Endothelial cell of umbilical vein (primary cell): Measurements from ENCODE around the gene PSMA7. TPM values are rescaled to one million over a fixed set of nuclear protein-coding genes. Genes with fewer than 3 reads are reported as not detected.

Experiments used
- BruUV-seq: library from RNA; stranded (reverse); fragments of 400-500 nt; replicated peaks from 2 replicates; lab custom pipeline; 2021; lab: Mats Ljungman, UMichigan
- CTCF ChIA-PET: fragments of 300-600, 350-600 bp; sonication (Branson Sonifier 250); formaldehyde crosslinking; loops from one replicate; lab custom pipeline; 2021; ENCODE audit warnings: antibody characterized with exemption, inconsistent platforms; lab: Charles Lee
- POLR2A ChIA-PET: fragments of 300-600, 350-600 bp; sonication (Branson Sonifier 250); formaldehyde crosslinking; loops from one replicate; lab custom pipeline; 2021; ENCODE audit warnings: antibody characterized with exemption, inconsistent platforms; lab: Charles Lee
- DNase-seq: peaks from one replicate; pipeline ENCODE4 v3.0.0-alpha.2; 2011; ENCODE audit warnings: low read depth, low spot score
- FAIRE-seq: peaks from 2 replicates; lab custom pipeline; 2011; peaks lifted over from hg19 to GRCh38; lab: Jason Lieb, UNC
- H2AFZ ChIP-seq: 2 replicates; pipeline ENCODE4 v1.6.0; 2012; ENCODE audit warnings: low read depth, low read length, control low read depth, inconsistent platforms
- H3K27ac ChIP-seq: 2 replicates; pipeline ENCODE4 v1.5.1; 2011; ENCODE audit warnings: low read depth, mild to moderate bottlenecking, control low read depth, low read length, moderate library complexity; ENCODE audit not compliant: insufficient read depth
- H3K27me3 ChIP-seq, 2 experiments: 2 replicates each; pipeline versions ENCODE4 v1.6.0 to v1.6.1; 2011; ENCODE audit warnings: low read length in 2 of 2, mixed read lengths in 1 of 2; ENCODE audit not compliant: control insufficient read depth in 2 of 2, insufficient read depth in 2 of 2
- H3K36me3 ChIP-seq, 2 experiments: 2 replicates in 1 of 2; 3 replicates in 1 of 2; pipeline ENCODE4 v1.5.1; 2011; ENCODE audit warnings: low read length in 2 of 2, mild to moderate bottlenecking in 1 of 2, moderate library complexity in 1 of 2; ENCODE audit not compliant: control insufficient read depth in 2 of 2, insufficient read depth in 2 of 2; ENCODE audit errors: extremely low read depth in 1 of 2
- H3K4me1 ChIP-seq: 3 replicates; pipeline ENCODE4 v1.5.1; 2011; ENCODE audit warnings: mild to moderate bottlenecking, low read length; ENCODE audit not compliant: control insufficient read depth, insufficient read depth; ENCODE audit errors: extremely low read depth
- H3K4me2 ChIP-seq: 2 replicates; pipeline ENCODE4 v1.6.1; 2011; ENCODE audit warnings: low read length, control low read depth, mixed read lengths; ENCODE audit not compliant: insufficient read depth
- H3K4me3 ChIP-seq, 3 experiments: fragments of 200-600 bp in 1 of 3; sonication (generic), shearing (Covaris generic) in 1 of 3; replicated peaks in 1 of 3; 2 replicates each; pipeline ENCODE4 v1.5.1; 2011 to 2016; ENCODE audit warnings: control low read depth in 3 of 3, low read length in 3 of 3, mild to moderate bottlenecking in 2 of 3, inconsistent platforms in 1 of 3, low read depth in 1 of 3, moderate library complexity in 1 of 3; ENCODE audit not compliant: insufficient read depth in 1 of 3
- H3K79me2 ChIP-seq: 2 replicates; pipeline ENCODE4 v1.6.0; 2012; ENCODE audit warnings: low read length, inconsistent platforms; ENCODE audit not compliant: control insufficient read depth, insufficient read depth
- H3K9ac ChIP-seq: replicated peaks from 2 replicates; pipeline ENCODE3; 2011; ENCODE audit warnings: low read length, control low read depth; ENCODE audit not compliant: insufficient read depth; ENCODE audit errors: extremely low read depth
- H3K9me1 ChIP-seq: replicated peaks from 3 replicates; pipeline ENCODE4 v1.6.0; 2011; ENCODE audit warnings: mild to moderate bottlenecking, low read length; ENCODE audit not compliant: control insufficient read depth, insufficient read depth; ENCODE audit errors: extremely low read depth
- H3K9me3 ChIP-seq: replicated peaks from 2 replicates; pipeline ENCODE4 v1.5.1; 2012; ENCODE audit warnings: low read length, inconsistent platforms; ENCODE audit not compliant: control insufficient read depth, insufficient read depth
- H4K20me1 ChIP-seq: replicated peaks from 2 replicates; pipeline ENCODE3; 2011; ENCODE audit warnings: mild to moderate bottlenecking, low read length; ENCODE audit not compliant: control insufficient read depth, insufficient read depth; ENCODE audit errors: extremely low read depth
- EZH2 ChIP-seq: IDR thresholded peaks from 2 replicates; pipeline ENCODE4 v1.6.1; 2012; ENCODE audit warnings: borderline replicate concordance, low read depth, mild to moderate bottlenecking, moderate library complexity, low read length, inconsistent platforms; ENCODE audit not compliant: severe bottlenecking
- GATA2 ChIP-seq: IDR thresholded peaks from 2 replicates; pipeline ENCODE4 v1.7.0; 2011; ENCODE audit warnings: low read depth, mild to moderate bottlenecking, moderate library complexity, mixed read lengths, low read length; ENCODE audit not compliant: insufficient read length, insufficient read depth
- JUN ChIP-seq: IDR thresholded peaks from 2 replicates; pipeline ENCODE4 v1.6.1; 2011; ENCODE audit warnings: borderline replicate concordance, low read depth; ENCODE audit not compliant: insufficient read length, insufficient read depth
- MYC ChIP-seq: IDR thresholded peaks from one replicate; pipeline ENCODE4 v1.6.1; 2011; ENCODE audit warnings: mild to moderate bottlenecking, low read depth, low read length
- POLR2A ChIP-seq: IDR thresholded peaks from 2 replicates; pipeline ENCODE4 v1.6.1; 2012; ENCODE audit warnings: low read depth, mild to moderate bottlenecking, control low read depth, low read length
- POLR2AphosphoS5 ChIP-seq: IDR thresholded peaks from 2 replicates; pipeline ENCODE4 v1.6.1; 2012; ENCODE audit warnings: low read depth, mild to moderate bottlenecking, control low read depth, low read length, moderate library complexity; ENCODE audit not compliant: insufficient read depth
- dilution Hi-C: fragments of 300-500 bp; cut with MboI; formaldehyde crosslinking; loops from one replicate; pipeline ENCODE4 v1.15.0; 2019; ENCODE audit warnings: low sequenced_read_pairs; ENCODE audit not compliant: extremely low pct_ligation_motif_present
- intact Hi-C: fragments of 100-400 bp; cut with micrococcal nuclease; formaldehyde crosslinking; loops from one replicate; pipeline ENCODE4 v1.10.0; 2022
- polyA plus RNA-seq, 4 experiments: library from polyadenylated mRNA; depleted of rRNA in 3 of 4; stranded (reverse) in 3 of 4; unstranded in 1 of 4; fragments of >200 nt; gene quantifications; 2 replicates each; pipeline versions ENCODE4 v1.2.1 to v1.2.3, GENCODE V29; 2011 to 2012; ENCODE audit warnings: missing spikeins in 1 of 4
- total RNA-seq: library from RNA; stranded (reverse); gene quantifications from 2 replicates; pipeline ENCODE4 v1.2.3, GENCODE V29; 2021
- TF ChIP-seq, protein P1 (sequence below), 2 donors: IDR thresholded peaks; 1 replicate in 1 of 2; 2 replicates in 1 of 2; pipeline ENCODE4 v1.5.1; 2011; ENCODE audit warnings: low read length in 2 of 2, mild to moderate bottlenecking in 2 of 2, moderate library complexity in 2 of 2, control low read depth in 1 of 2, inconsistent platforms in 1 of 2, low read depth in 1 of 2; ENCODE audit not compliant: insufficient read depth in 1 of 2; ENCODE audit errors: extremely low read depth in 1 of 2

The PSMA7 gene
- total and polyA plus RNA-seq, 2 donors (not counting 3 experiments of a cell fraction or from before 2014, with no cell fraction given), result 393 to 826 TPM

DNA sequence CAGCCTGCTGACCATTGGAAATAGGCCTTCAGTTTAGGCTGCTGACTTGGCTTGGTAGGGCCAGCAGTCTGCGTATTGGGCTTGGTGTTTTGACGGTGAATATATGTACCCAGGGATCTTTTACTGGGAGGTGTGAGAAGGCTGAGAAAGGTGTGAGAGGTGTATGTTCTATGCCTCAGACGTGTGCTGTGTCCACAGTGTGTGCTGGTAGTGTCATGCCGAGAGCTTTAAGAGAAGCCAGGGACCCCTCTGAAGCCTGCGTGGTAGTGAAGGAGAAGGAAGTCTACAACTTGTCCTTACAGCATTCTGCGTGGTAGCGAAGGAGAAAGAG is 2.5 kb upstream of the PSMA7 start:
- FAIRE-seq, result no peak

DNA sequence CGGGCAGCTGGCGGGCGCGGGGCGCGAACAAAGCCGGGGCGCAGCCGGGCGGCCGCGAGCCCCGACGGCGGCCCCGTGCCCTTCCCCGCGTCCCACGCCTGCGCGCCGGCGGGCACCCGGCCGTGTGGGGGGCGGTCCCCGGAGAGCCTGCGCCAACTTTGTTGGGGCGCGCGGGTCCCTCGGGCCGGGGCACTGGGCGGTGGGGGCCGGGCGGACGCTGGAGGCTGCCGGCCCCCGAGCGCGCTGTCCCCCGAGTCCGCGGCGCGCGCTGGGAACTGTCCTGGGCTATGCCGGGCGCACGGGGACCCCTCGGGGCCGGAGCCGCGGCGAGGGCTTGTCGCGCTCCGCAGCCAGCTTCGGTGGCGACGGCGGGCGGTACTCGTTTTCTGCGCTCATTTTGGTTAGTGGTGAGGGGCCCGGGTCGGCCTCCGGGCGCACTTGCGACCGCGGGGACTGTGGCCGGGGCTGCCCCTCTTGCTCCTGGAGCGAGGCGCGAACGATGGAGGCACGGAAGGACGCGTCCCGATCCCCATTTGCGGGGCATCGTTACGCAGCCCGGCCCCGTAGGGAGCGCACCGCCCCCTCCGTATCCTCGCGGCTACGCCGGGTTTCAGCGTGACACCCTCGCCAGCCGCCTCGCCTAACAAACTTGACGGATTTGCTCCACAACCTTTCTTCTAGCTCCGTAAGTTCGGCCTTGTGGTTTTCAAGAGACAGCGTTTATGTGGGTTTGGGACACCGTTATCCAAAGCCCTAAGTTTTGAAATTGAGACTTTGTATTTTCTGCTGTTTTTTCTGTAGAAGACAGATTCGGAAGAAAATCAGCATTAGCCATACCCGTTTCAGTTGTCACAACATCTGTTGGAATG is 997 bp upstream of the PSMA7 start:
- Histone ChIP-seq H3K27ac (peak overlapping the region; percentile 88), H3K9me1 (no peaks in the 10 kb centered on the region), H4K20me1 (peaks cover 6% of the 10 kb centered on the region), H3K4me1 (peaks cover 8% of the 10 kb centered on the region), H3K4me2 (peak overlapping the region; percentile 84), H3K27me3 (no peaks in the 10 kb centered on the region), H2AFZ (peak overlapping the region; percentile 27), H3K4me3 (peak overlapping the region; percentile 28 to 59 (median 59)), H3K79me2 (peaks cover 89% of the 10 kb centered on the region), H3K36me3 (peaks cover 14 to 15% of the 10 kb centered on the region in 2 experiments), H3K9ac (peak overlapping the region; percentile 92), H3K9me3 (no peaks in the 10 kb centered on the region)
- CTCF ChIA-PET, result interaction anchor here (1.0 to 1.5 kb wide), 3 partner anchors 43 to 133 kb away, joined by 3 to 4 read pairs (median 3); no protein-coding TSS in a partner anchor
- FAIRE-seq (peak; percentile 84), DNase-seq (peak; percentile 67)
- no TSS peak for BruUV-seq
- no peak for TF ChIP-seq EZH2
- peak; percentile 19 for TF ChIP-seq POLR2AphosphoS5
- TF ChIP-seq, protein P1, sequence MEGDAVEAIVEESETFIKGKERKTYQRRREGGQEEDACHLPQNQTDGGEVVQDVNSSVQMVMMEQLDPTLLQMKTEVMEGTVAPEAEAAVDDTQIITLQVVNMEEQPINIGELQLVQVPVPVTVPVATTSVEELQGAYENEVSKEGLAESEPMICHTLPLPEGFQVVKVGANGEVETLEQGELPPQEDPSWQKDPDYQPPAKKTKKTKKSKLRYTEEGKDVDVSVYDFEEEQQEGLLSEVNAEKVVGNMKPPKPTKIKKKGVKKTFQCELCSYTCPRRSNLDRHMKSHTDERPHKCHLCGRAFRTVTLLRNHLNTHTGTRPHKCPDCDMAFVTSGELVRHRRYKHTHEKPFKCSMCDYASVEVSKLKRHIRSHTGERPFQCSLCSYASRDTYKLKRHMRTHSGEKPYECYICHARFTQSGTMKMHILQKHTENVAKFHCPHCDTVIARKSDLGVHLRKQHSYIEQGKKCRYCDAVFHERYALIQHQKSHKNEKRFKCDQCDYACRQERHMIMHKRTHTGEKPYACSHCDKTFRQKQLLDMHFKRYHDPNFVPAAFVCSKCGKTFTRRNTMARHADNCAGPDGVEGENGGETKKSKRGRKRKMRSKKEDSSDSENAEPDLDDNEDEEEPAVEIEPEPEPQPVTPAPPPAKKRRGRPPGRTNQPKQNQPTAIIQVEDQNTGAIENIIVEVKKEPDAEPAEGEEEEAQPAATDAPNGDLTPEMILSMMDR (IDR thresholded peaks at IDR 0.05; ENCODE audit: extremely low read depth in 1 of 2, insufficient read depth in 1 of 2, low read depth in 1 of 2, low read length in 2 of 2), result no peak
- no peak for TF ChIP-seq JUN
- TF ChIP-seq GATA2, result no peak
- no peak for TF ChIP-seq POLR2A
- dilution Hi-C loops (no loop called here), intact Hi-C loops (loop anchor here (1.0 to 2.0 kb wide), 2 partner anchors 21 to 39 kb away; partner anchors contain the start of genes LSM14B and MTG2)
- POLR2A ChIA-PET, result interaction anchor here (0.6 kb wide), 1 partner anchor 10 kb away, joined by 4 read pairs; no protein-coding TSS in a partner anchor

More for the DNA sequence above, 2.5 kb upstream of the PSMA7 start:
- peaks cover 4% of the 10 kb centered on the region for H4K20me1 ChIP-seq
- peaks cover 2% of the 10 kb centered on the region in 2 experiments for H3K36me3 ChIP-seq
- no peak overlapping the region for H3K27ac ChIP-seq
- H3K9ac ChIP-seq, result no peak overlapping the region
- no peaks in the 10 kb centered on the region for H3K27me3 ChIP-seq
- peaks cover 88% of the 10 kb centered on the region for H3K79me2 ChIP-seq
- H3K4me3 ChIP-seq, result no peak overlapping the region
- no peaks in the 10 kb centered on the region for H3K9me3 ChIP-seq
- DNase-seq, result no peak
- no TSS peak for BruUV-seq
- CTCF ChIA-PET, result interaction anchor here (1.0 to 1.5 kb wide), 3 partner anchors 42 to 135 kb away, joined by 3 to 4 read pairs (median 3); no protein-coding TSS in a partner anchor
- POLR2A ChIA-PET, result no interaction called here
- peaks cover 8% of the 10 kb centered on the region for H3K4me1 ChIP-seq
- no peak for TF ChIP-seq MYC
- no peak overlapping the region for H2AFZ ChIP-seq
- H3K9me1 ChIP-seq, result no peaks in the 10 kb centered on the region
- no peak overlapping the region for H3K4me2 ChIP-seq
- intact Hi-C loops (no loop called here), dilution Hi-C loops (no loop called here)
